Loucy (cell line): ENCODE data around the gene PSME2.

ENCODE experiments used
- CTCF ChIP-seq: fragments of 200-600 bp; sonication (generic); conservative IDR thresholded peaks from 2 replicates; pipeline ENCODE4 v1.5.1; 2014; ENCODE audit warnings: mild to moderate bottlenecking, antibody characterized with exemption, low read length
- EZH2phosphoT487 ChIP-seq: fragments of 200-600 bp; IDR thresholded peaks from 2 replicates; pipeline ENCODE4 v1.6.1; 2018; ENCODE audit warnings: antibody characterized with exemption, mild to moderate bottlenecking, moderate library complexity, borderline replicate concordance

GRCh38 chr14:24094841-24095270 is 51.6 kb downstream of the PSME2 start:
- TF ChIP-seq CTCF (no peak), EZH2phosphoT487 (no peak)
